NT2/D1 (cell line): Measurements from ENCODE around the gene ARV1.

ENCODE experiments used
- YY1 ChIP-seq: IDR thresholded peaks from 2 replicates; pipeline ENCODE4 v1.6.1; 2011; ENCODE audit not compliant: insufficient read length, insufficient read depth
- ZNF274 ChIP-seq: IDR thresholded peaks from 2 replicates; pipeline ENCODE4 v1.6.1; 2011; ENCODE audit warnings: mild to moderate bottlenecking, low read depth, low read length

- TF ChIP-seq ZNF274 = no peak
- TF ChIP-seq YY1 = no peak
These were observed 6.0 kb upstream of the ARV1 start for GRCh38 chr1:230972855-230973271.
